Mucosa of rectum (tissue), 2 donors: ENCODE data around the gene RALB.
"Not testable (repeated sequence)": the region's sequence is repeated elsewhere in the genome, so short reads cannot be mapped to it uniquely, and the experiment has no call there.

Experiments
- H3K27ac ChIP-seq, 2 donors: one replicate each; pipeline ENCODE4 v1.7.0; 2013; ENCODE audit warnings: inconsistent platforms in 2 of 2, low read depth in 2 of 2, low read length in 2 of 2
- H3K27me3 ChIP-seq, 2 donors: one replicate each; pipeline ENCODE4 v1.7.0; 2013; ENCODE audit warnings: low read length in 2 of 2; ENCODE audit not compliant: control insufficient read depth in 2 of 2, insufficient read depth in 2 of 2
- H3K36me3 ChIP-seq, 2 donors: one replicate each; pipeline ENCODE4 v1.7.0; 2013; ENCODE audit warnings: low read length in 2 of 2; ENCODE audit not compliant: control insufficient read depth in 2 of 2, insufficient read depth in 2 of 2
- H3K4me1 ChIP-seq, 2 donors: one replicate each; pipeline ENCODE4 v1.7.0; 2013; ENCODE audit warnings: low read length in 2 of 2, mild to moderate bottlenecking in 1 of 2; ENCODE audit not compliant: control insufficient read depth in 2 of 2, insufficient read depth in 2 of 2
- H3K4me3 ChIP-seq, 2 donors: one replicate each; pipeline ENCODE4 v1.7.0; 2013; ENCODE audit warnings: low read length in 2 of 2
- H3K9ac ChIP-seq, 2 donors: one replicate each; pipeline ENCODE4 v1.7.0; 2013; ENCODE audit warnings: low read length in 2 of 2, low read depth in 1 of 2, mild to moderate bottlenecking in 1 of 2
- H3K9me3 ChIP-seq, 2 donors: one replicate each; pipeline ENCODE4 v1.7.0; 2013; ENCODE audit warnings: low read length in 2 of 2; ENCODE audit not compliant: control insufficient read depth in 2 of 2
- donor health status: healthy.
- donor health status: Normal muscosa, but diverticular disease.

RALB gene

GRCh38 chr2:120253021-120253882 is 600 bp downstream of the RALB start:
- Histone ChIP-seq H3K9ac (peak overlapping the region; percentile 85 to 92), H3K4me1 (peaks cover 18 to 22% of the 10 kb centered on the region in 2 donors), H3K4me3 (peak overlapping the region; percentile 89 to 93), H3K27me3 (no peaks in the 10 kb centered on the region), H3K27ac (peak overlapping the region; percentile 87 to 88), H3K36me3 (no peaks in the 10 kb centered on the region), H3K9me3 (no peaks in the 10 kb centered on the region)

- Histone ChIP-seq H3K27me3 (no peaks in the 10 kb centered on the region), H3K27ac (no peak overlapping the region), H3K9me3 (no peaks in the 10 kb centered on the region), H3K4me1 (peaks cover 18 to 22% of the 10 kb centered on the region in 2 donors), H3K9ac (no peak overlapping the region), H3K36me3 (no peaks in the 10 kb centered on the region), H3K4me3 (peak overlapping the region; percentile 89 to 93)
Observed at GRCh38 chr2:120254178-120254577, 1.5 kb downstream of the RALB start.

GRCh38 chr2:120255071-120255470 is 2.4 kb downstream of the RALB start:
- H3K9ac ChIP-seq = no peak overlapping the region
- no peaks in the 10 kb centered on the region for H3K9me3 ChIP-seq
- H3K27ac ChIP-seq = no peak overlapping the region
- H3K36me3 ChIP-seq = no peaks in the 10 kb centered on the region
- no peaks in the 10 kb centered on the region for H3K27me3 ChIP-seq
- peaks cover 18 to 22% of the 10 kb centered on the region in 2 donors for H3K4me1 ChIP-seq
- peak overlapping the region in 1 of 2 donors; percentile 38 for H3K4me3 ChIP-seq

- Histone ChIP-seq H3K4me1 (peaks cover 18 to 22% of the 10 kb centered on the region in 2 donors), H3K4me3 (no peak overlapping the region), H3K9ac (no peak overlapping the region), H3K27ac (no peak overlapping the region), H3K27me3 (no peaks in the 10 kb centered on the region), H3K36me3 (no peaks in the 10 kb centered on the region), H3K9me3 (no peaks in the 10 kb centered on the region)
Observed at GRCh38 chr2:120255986-120256650, 3.5 kb downstream of the RALB start.

GRCh38 chr2:120256651-120257000 is 4.0 kb downstream of the RALB start:
- H3K27ac ChIP-seq = no peak overlapping the region
- H3K4me3 ChIP-seq = no peak overlapping the region
- no peaks in the 10 kb centered on the region for H3K27me3 ChIP-seq
- peaks cover 17 to 21% of the 10 kb centered on the region in 2 donors for H3K4me1 ChIP-seq
- H3K9me3 ChIP-seq = no peaks in the 10 kb centered on the region
- H3K36me3 ChIP-seq = no peaks in the 10 kb centered on the region
- H3K9ac ChIP-seq = no peak overlapping the region

- no peaks in the 10 kb centered on the region for H3K27me3 ChIP-seq
- H3K27ac ChIP-seq = no peak overlapping the region
- no peak overlapping the region for H3K4me3 ChIP-seq
- H3K9ac ChIP-seq = no peak overlapping the region
- no peaks in the 10 kb centered on the region for H3K9me3 ChIP-seq
- no peaks in the 10 kb centered on the region for H3K36me3 ChIP-seq
- peaks cover 11 to 15% of the 10 kb centered on the region in 2 donors for H3K4me1 ChIP-seq
Observed at GRCh38 chr2:120257522-120257921, 4.9 kb downstream of the RALB start.

- Histone ChIP-seq H3K27me3 (no peaks in the 10 kb centered on the region), H3K4me3 (no peak overlapping the region), H3K27ac (no peak overlapping the region), H3K9me3 (no peaks in the 10 kb centered on the region), H3K36me3 (no peaks in the 10 kb centered on the region), H3K9ac (no peak overlapping the region), H3K4me1 (peaks cover 11 to 15% of the 10 kb centered on the region in 2 donors)
Observed at GRCh38 chr2:120258196-120258595, 5.5 kb downstream of the RALB start.

GRCh38 chr2:120259939-120260338 is 7.3 kb downstream of the RALB start:
- H3K27me3 ChIP-seq, H3K9me3 ChIP-seq, H3K9ac ChIP-seq, H3K4me3 ChIP-seq, H3K36me3 ChIP-seq, H3K4me1 ChIP-seq, H3K27ac ChIP-seq: not testable (repeated sequence)

- Histone ChIP-seq H3K9ac (no peak overlapping the region), H3K36me3 (no peaks in the 10 kb centered on the region), H3K27me3 (no peaks in the 10 kb centered on the region), H3K4me3 (no peak overlapping the region), H3K4me1 (peaks cover 0 to 4% of the 10 kb centered on the region in 2 donors), H3K9me3 (no peaks in the 10 kb centered on the region), H3K27ac (no peak overlapping the region)
Observed at GRCh38 chr2:120260736-120261135, 8.1 kb downstream of the RALB start.

- H3K9me3 ChIP-seq = no peaks in the 10 kb centered on the region
- no peak overlapping the region for H3K4me3 ChIP-seq
- H3K4me1 ChIP-seq = peaks cover 0 to 4% of the 10 kb centered on the region in 2 donors
- H3K36me3 ChIP-seq = no peaks in the 10 kb centered on the region
- no peak overlapping the region for H3K9ac ChIP-seq
- no peaks in the 10 kb centered on the region for H3K27me3 ChIP-seq
- no peak overlapping the region for H3K27ac ChIP-seq
Observed at GRCh38 chr2:120261387-120262006, 8.8 kb downstream of the RALB start.
